ENCODE results near the gene ATL1. TPM values are rescaled to one million over a fixed set of nuclear protein-coding genes. Genes with fewer than 3 reads are reported as not detected.
"Not testable (repeated sequence)": the region's sequence is repeated elsewhere in the genome, so short reads cannot be mapped to it uniquely, and the experiment has no call there.

Gene ATL1
- total RNA-seq, 3 donors from 2014 or later = 12.0 to 15.1 (median 13.1) TPM

DNA sequence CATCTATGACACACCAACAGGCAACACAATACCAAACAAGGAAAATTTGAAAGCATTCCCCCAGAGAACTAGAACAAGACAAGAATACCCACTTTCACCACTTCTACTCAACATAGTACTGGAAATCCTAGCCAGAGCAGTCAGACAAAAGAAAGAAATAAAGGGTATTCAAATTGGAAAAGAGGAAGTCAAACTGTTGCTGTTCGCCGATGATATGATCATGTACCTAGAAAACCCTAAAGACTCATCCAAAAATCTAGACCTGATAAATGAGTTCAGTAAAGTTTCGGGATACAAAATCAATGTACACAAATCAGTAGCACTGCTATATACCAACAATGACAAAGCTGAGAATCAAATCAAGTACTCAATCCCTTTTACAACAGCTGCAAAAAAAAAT, 8.1 kb upstream of the ATL1 start:
- ATAC-seq (no peak), DNase-seq (no peak)
- Histone ChIP-seq H3K4me1 (ENCODE audit: low read depth) (no peaks in the 10 kb centered on the region), H3K4me3 (no peak overlapping the region), H3K9me3 (no peaks in the 10 kb centered on the region), H3K36me3 (ENCODE audit: low read depth) (no peaks in the 10 kb centered on the region)
- intact Hi-C loops (cut with DNase I, micrococcal nuclease) = no loop called here
- TF ChIP-seq, protein P1, sequence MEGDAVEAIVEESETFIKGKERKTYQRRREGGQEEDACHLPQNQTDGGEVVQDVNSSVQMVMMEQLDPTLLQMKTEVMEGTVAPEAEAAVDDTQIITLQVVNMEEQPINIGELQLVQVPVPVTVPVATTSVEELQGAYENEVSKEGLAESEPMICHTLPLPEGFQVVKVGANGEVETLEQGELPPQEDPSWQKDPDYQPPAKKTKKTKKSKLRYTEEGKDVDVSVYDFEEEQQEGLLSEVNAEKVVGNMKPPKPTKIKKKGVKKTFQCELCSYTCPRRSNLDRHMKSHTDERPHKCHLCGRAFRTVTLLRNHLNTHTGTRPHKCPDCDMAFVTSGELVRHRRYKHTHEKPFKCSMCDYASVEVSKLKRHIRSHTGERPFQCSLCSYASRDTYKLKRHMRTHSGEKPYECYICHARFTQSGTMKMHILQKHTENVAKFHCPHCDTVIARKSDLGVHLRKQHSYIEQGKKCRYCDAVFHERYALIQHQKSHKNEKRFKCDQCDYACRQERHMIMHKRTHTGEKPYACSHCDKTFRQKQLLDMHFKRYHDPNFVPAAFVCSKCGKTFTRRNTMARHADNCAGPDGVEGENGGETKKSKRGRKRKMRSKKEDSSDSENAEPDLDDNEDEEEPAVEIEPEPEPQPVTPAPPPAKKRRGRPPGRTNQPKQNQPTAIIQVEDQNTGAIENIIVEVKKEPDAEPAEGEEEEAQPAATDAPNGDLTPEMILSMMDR (IDR thresholded peaks at IDR 0.05) = no peak

- ATAC-seq; DNase-seq; H3K36me3 ChIP-seq (ENCODE audit: low read depth); H3K4me3 ChIP-seq; H3K9me3 ChIP-seq; intact Hi-C loops (cut with DNase I, micrococcal nuclease); H3K4me1 ChIP-seq (ENCODE audit: low read depth): not testable (repeated sequence)
Measured at GRCh38 chr14:50552796-50553195, 7.1 kb upstream of the ATL1 start.

- TF ChIP-seq, protein P1 (IDR thresholded peaks at IDR 0.05) = no peak
- Histone ChIP-seq H3K4me3 (peak overlapping the region; percentile 22), H3K4me1 (ENCODE audit: low read depth) (no peaks in the 10 kb centered on the region), H3K36me3 (ENCODE audit: low read depth) (no peaks in the 10 kb centered on the region), H3K9me3 (no peaks in the 10 kb centered on the region)
- ATAC-seq (peak; percentile 84), DNase-seq (peak; percentile 73 to 85 (median 81))
- intact Hi-C loops (cut with DNase I, micrococcal nuclease) = no loop called here
Measured at GRCh38 chr14:50560931-50561285, 963 bp downstream of the ATL1 start.

DNA sequence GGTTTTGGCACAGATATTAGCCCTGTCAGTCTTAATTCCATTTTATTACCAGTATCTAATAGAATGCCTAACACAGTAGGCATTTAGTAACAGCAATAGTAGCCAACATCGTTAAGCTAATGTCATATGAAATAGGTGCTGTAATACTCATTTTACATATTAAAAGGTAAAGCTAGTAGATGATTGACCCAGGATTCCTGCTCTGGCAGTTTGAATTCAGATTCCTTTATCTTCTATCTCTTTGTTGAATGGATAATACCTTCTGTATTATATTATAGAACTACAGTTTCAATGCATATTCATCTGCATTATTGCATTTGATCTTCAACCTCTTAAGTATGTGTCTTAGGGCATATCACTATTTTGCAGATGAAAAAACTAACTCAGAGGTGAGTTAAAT, 2.9 kb downstream of the ATL1 start:
- no peaks in the 10 kb centered on the region for H3K9me3 ChIP-seq
- intact Hi-C loops (cut with DNase I, micrococcal nuclease) = no loop called here
- no peaks in the 10 kb centered on the region for H3K4me1 ChIP-seq (ENCODE audit: low read depth)
- no peaks in the 10 kb centered on the region for H3K36me3 ChIP-seq (ENCODE audit: low read depth)
- H3K4me3 ChIP-seq = no peak overlapping the region
- no peak for ATAC-seq
- DNase-seq = no peak
- TF ChIP-seq, protein P1 (IDR thresholded peaks at IDR 0.05) = no peak

DNA sequence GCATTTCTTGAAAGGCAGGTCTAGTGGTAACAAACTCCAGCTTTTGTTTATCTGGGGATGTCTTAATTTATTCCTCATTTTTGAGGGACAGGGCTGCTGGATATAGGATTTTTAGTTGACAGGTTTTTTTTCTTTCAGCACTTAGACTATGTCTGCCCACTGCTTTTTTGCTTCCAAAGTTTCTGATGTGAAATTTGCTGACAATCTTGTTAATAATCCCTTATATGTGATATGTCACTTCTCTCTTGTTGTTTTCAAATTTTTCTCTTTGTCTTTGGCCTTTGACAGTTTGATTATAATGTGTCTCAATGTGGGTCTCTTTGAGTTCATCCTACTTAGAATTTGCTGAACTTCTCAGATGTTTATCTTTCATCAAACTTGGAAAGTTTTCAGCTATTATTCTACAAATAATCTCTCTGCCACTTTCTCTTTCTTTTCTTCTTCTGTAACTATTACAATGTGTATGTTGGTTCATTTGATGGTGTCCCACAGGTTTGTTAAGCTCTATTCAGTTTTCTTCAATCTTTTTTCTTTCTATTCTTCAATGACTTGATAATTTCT, 9.8 kb downstream of the ATL1 start:
- Histone ChIP-seq H3K4me1 (ENCODE audit: low read depth) (peaks cover 2% of the 10 kb centered on the region), H3K36me3 (ENCODE audit: low read depth) (no peaks in the 10 kb centered on the region), H3K4me3 (no peak overlapping the region), H3K9me3 (peaks cover 20% of the 10 kb centered on the region)
- no peak for DNase-seq
- no peak for ATAC-seq
- TF ChIP-seq, protein P1 (IDR thresholded peaks at IDR 0.05) = no peak
- intact Hi-C loops (cut with DNase I, micrococcal nuclease) = no loop called here

- TF ChIP-seq, protein P1 (IDR thresholded peaks at IDR 0.05) = no peak
- Histone ChIP-seq H3K4me1 (ENCODE audit: low read depth) (no peaks in the 10 kb centered on the region), H3K4me3 (no peak overlapping the region), H3K36me3 (ENCODE audit: low read depth) (no peaks in the 10 kb centered on the region), H3K9me3 (peaks cover 20% of the 10 kb centered on the region)
- ATAC-seq = peak; percentile 86
- no peak for DNase-seq
- intact Hi-C loops (cut with DNase I, micrococcal nuclease) = no loop called here
Measured at GRCh38 chr14:50573862-50574261, 13.9 kb downstream of the ATL1 start.

All from mucosa of descending colon (tissue), 3 donors.